HG02970 (cell line): ENCODE measurements around the gene FGF1.

ENCODE experiments used
- ATAC-seq: cut with Tn5 transposase; IDR thresholded peaks from one replicate; pipeline ENCODE4 v1.9.1; 2021; ENCODE audit warnings: mild to moderate bottlenecking, moderate library complexity, moderate number of reproducible peaks; ENCODE audit not compliant: unreplicated experiment, low FRiP score

Gene FGF1

GRCh38 chr5:142697356-142698255, 11.7 kb upstream of the FGF1 start:
- no peak for ATAC-seq

GRCh38 chr5:142696379-142696778, 10.5 kb upstream of the FGF1 start:
- ATAC-seq: no peak

GRCh38 chr5:142694092-142694856, 8.4 kb upstream of the FGF1 start:
- no peak for ATAC-seq

DNA sequence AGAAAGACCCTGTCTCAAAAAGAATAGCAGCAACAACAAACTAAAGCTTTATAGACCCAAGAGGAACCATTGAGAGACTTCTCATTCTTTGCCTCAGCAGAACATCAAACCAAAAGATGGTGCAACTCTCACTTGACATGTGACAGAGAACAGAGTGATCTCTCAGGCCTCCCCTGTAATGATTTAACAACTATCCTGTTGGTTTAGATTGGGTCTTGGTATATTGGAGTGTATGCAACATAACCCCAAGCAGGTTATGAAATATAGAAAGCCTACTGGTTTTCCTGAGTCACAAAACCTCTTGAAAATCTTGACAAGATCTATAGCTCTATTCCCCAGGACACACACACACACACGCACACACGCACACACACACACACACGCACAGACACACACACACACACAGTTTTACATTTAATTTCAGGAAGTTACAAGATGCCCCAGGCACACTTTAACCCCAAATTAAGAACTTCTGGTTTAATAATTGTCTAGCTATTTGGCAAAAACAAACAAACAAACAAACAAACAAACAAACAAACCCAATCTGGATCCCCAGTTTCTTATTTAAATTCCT, 6.5 kb upstream of the FGF1 start:
- ATAC-seq: no peak

- ATAC-seq: no peak
Observed at GRCh38 chr5:142690667-142691066, 4.8 kb upstream of the FGF1 start.

- no peak for ATAC-seq
Observed at GRCh38 chr5:142689081-142689480, 3.2 kb upstream of the FGF1 start.

GRCh38 chr5:142688281-142688989, 2.5 kb upstream of the FGF1 start:
- ATAC-seq: no peak

DNA sequence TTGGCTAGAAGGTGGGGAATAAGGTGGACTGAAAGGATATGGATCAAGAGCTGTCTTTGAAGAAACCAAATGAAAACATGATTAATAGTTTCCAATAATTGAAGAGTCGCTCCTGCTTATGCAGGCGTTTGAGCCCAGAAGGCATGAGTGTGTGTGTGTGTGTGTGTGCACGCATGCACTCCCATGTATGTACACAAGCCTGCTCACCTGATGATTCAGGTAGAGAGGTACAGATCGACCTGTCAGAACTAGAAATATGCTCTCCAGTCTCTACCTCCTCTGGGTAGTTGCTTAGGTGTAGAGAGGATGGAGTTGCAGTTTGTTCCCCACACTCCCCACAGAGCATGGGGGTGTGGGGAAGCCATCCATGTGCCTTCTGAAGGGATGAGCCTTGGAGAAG, 1.1 kb upstream of the FGF1 start:
- ATAC-seq: no peak

DNA sequence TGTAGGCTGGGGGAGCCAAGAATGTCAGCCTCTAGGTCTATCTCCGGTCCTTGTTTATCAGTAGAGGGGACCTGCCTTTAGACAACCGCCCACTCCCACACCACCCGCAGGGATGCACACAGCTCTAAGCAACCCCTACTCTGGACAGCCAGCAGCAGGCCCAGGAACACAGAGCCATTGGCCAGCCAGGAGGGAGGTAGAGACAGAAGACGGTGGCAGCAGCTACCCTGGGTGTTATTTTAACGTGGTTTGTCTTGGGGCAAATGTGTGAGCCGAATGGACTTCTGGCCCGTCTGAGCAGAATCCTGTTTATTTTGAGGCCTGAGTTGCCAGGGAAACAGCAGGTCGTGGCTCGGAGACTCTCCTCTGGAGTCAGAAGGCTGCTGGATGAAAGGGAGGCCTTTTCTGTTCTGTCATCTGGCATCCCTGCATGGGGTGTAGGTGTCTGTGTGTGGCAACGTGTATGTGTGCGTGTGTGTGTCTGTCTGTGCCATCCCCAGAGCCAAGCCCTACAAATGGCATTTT, 382 bp upstream of the FGF1 start:
- no peak for ATAC-seq

DNA sequence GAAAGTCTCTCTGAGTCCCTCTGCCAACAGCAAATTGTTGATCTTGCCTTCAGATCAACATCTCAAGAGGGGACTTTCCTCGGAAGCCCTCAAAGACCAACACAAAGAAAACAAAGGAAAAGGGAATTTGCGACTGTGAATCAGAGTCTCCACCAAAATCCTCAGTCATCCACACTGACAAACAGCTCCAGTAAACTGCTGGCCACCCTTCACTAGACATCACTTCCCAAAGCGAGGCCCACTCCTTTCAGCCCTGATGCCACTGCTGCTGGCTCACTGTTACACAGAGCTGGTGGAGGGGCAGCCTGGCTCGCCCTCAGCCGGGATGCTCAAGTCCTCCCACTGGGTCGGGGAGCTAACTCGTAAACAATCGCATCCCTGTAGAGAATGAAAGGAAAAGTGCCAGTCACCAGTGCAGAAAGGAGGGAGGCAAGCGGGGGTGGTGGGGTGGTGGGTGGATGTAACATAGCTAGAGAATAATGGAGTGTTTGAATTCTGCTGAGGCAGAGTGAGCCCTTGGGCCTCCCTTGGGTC, 1.3 kb downstream of the FGF1 start:
- no peak for ATAC-seq

DNA sequence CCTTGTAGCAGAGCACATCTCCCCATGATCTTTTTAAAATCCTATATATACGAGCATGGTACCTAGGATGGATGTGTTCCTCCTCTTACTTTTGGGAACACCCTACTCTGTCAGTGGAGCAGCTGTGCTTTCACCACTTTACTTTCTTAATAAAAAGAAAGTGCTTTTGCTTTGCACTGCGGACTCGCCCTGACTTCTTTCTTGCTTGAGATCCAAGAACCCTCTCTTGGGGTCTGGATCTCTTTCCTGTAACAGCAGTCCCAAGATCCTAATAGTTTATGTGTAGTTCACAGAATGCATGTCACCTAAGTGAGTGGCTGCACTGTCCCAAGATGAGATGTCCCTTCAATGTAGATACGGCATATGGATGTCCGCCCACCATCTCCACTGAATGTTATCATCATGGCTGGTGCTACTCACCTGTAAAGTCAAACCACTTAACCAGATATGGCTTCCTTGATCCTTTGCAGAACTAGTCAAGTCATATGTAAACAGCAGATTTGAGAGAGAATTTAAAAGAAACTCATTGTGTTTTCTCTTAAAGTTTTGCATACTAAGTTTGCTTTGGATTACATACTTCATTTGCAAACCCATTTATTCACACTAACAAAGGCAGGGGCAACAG, 1.9 kb downstream of the FGF1 start:
- ATAC-seq: no peak

GRCh38 chr5:142683116-142683515, 2.8 kb downstream of the FGF1 start:
- ATAC-seq: no peak

- ATAC-seq: no peak
Observed at GRCh38 chr5:142680605-142681259, 5.2 kb downstream of the FGF1 start.

- ATAC-seq: no peak
Observed at GRCh38 chr5:142679744-142680143, 6.1 kb downstream of the FGF1 start.

DNA sequence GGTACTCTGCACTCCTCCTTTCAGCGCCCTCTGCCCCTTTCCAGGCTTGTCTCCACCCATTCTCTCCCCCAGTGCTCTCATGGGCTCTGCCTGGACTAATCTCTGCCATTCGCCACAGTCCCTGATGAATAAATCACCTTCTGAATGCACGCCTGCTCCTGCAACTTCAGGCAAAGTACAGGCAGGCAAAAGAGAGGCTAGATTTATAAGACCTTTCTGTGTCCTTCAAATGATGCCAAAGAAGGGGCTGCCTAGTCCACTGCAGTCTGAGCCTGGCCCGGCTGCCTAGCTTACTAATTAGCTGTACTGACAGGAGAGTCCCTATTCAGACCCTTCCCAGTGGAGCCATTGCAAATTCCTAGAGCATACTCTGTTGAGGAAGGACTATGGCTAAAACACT, 7.4 kb downstream of the FGF1 start:
- ATAC-seq: no peak

GRCh38 chr5:142677198-142677597, 8.7 kb downstream of the FGF1 start:
- no peak for ATAC-seq

- no peak for ATAC-seq
Observed at GRCh38 chr5:142676318-142676717, 9.6 kb downstream of the FGF1 start.

GRCh38 chr5:142674531-142675469, 11.1 kb downstream of the FGF1 start:
- no peak for ATAC-seq
